ENCODE results near the gene GALK1.
A peak's percentile ranks its signal among the peaks of the same experiment; 100 is the strongest.

- peak; percentile 72 for TF ChIP-seq CTCF (IDR thresholded peaks at IDR 0.05; ENCODE audit: low read depth, low read length, poor library complexity, severe bottlenecking)
- no peak for TF ChIP-seq EZH2phosphoT487 (IDR thresholded peaks at IDR 0.05; ENCODE audit: borderline replicate concordance, low read length)
Measured at GRCh38 chr17:75753514-75754377, 11.2 kb downstream of the GALK1 start.

Measured in DOHH2 (cell line).